WI38 (cell line): ENCODE measurements around the gene PDE4D.

Experiments used
- H3K4me3 ChIP-seq: 2 replicates; pipeline ENCODE4 v1.5.1; 2011; ENCODE audit warnings: low read depth, mild to moderate bottlenecking, control low read depth, low read length
- CTCF ChIP-seq: IDR thresholded peaks from 2 replicates; pipeline ENCODE4 v1.5.1; 2012; ENCODE audit warnings: low read depth, mild to moderate bottlenecking, control low read depth, low read length

The PDE4D gene

GRCh38 chr5:59621477-59621876, 272.0 kb downstream of the PDE4D start:
- TF ChIP-seq CTCF, result no peak
- H3K4me3 ChIP-seq, result no peak overlapping the region

- TF ChIP-seq CTCF, result no peak
- H3K4me3 ChIP-seq, result no peak overlapping the region
Observed at GRCh38 chr5:59620535-59621212, 272.9 kb downstream of the PDE4D start.

GRCh38 chr5:59618644-59619043, 274.9 kb downstream of the PDE4D start:
- no peak overlapping the region for H3K4me3 ChIP-seq
- TF ChIP-seq CTCF, result no peak

- TF ChIP-seq CTCF, result no peak
- no peak overlapping the region for H3K4me3 ChIP-seq
Observed at GRCh38 chr5:59617186-59617771, 276.2 kb downstream of the PDE4D start.

- no peak for TF ChIP-seq CTCF
- H3K4me3 ChIP-seq, result no peak overlapping the region
Observed at GRCh38 chr5:59616413-59616812, 277.1 kb downstream of the PDE4D start.

GRCh38 chr5:59615272-59615671, 278.3 kb downstream of the PDE4D start:
- TF ChIP-seq CTCF, result no peak
- no peak overlapping the region for H3K4me3 ChIP-seq

- H3K4me3 ChIP-seq, result no peak overlapping the region
- TF ChIP-seq CTCF, result no peak
Observed at GRCh38 chr5:59609501-59610265, 283.8 kb downstream of the PDE4D start.
